Breast epithelium (tissue), 4 donors: ENCODE measurements around the gene USP2. TPM values are rescaled to one million over a fixed set of nuclear protein-coding genes. Genes with fewer than 3 reads are reported as not detected.

Source experiments
- DNase-seq, 2 donors: peaks; one replicate each; pipeline ENCODE4 v3.0.0-alpha.2; 2019; ENCODE audit warnings: low spot score in 2 of 2
- H3K27ac ChIP-seq, 2 donors: fragments of 200-600 bp; sonication (generic) in 1 of 2; one replicate each; pipeline ENCODE4 v1.5.1; 2016 to 2019; ENCODE audit warnings: mild to moderate bottlenecking in 1 of 2
- H3K27me3 ChIP-seq, 2 donors: fragments of 200-600 bp; sonication (generic) in 1 of 2; one replicate each; pipeline versions ENCODE4 v1.5.1 to v1.6.0; 2017 to 2019; ENCODE audit warnings: control low read depth in 1 of 2, mild to moderate bottlenecking in 1 of 2
- H3K36me3 ChIP-seq: fragments of 200-600 bp; one replicate; pipeline ENCODE4 v1.5.1; 2019
- H3K4me1 ChIP-seq, 2 donors: fragments of 200-600 bp; sonication (generic); one replicate each; pipeline ENCODE4 v1.5.1; 2016 to 2019; ENCODE audit warnings: control low read depth in 1 of 2
- H3K4me3 ChIP-seq, 3 donors: fragments of 200-600 bp; sonication (generic); 1 replicate in 2 of 3; 2 replicates in 1 of 3; pipeline ENCODE4 v1.5.1; 2016 to 2019; ENCODE audit warnings: mild to moderate bottlenecking in 3 of 3, moderate library complexity in 2 of 3
- H3K9me3 ChIP-seq, 2 donors: fragments of 200-600 bp; sonication (generic) in 1 of 2; one replicate each; pipeline ENCODE4 v1.5.1; 2016 to 2019; ENCODE audit warnings: control low read depth in 1 of 2
- POLR2A ChIP-seq: fragments of 450-650 bp; IDR thresholded peaks from one replicate; pipeline ENCODE4 v1.6.1; 2016; ENCODE audit warnings: antibody characterized with exemption, mild to moderate bottlenecking, moderate library complexity
- POLR2AphosphoS5 ChIP-seq, 3 donors: sonication (generic); formaldehyde crosslinking; IDR thresholded peaks; one replicate each; pipeline ENCODE4 v1.6.1; 2017; ENCODE audit warnings: antibody characterized with exemption in 3 of 3
- intact Hi-C: fragments of 100-400 bp; cut with DNase I; formaldehyde crosslinking; loops from one replicate; pipeline ENCODE4 v1.15.1; 2023; ENCODE audit warnings: low total_unique reads
- total RNA-seq, 3 donors: library from RNA; depleted of rRNA; stranded (reverse); fragments of >200 nt; gene quantifications; one replicate each; pipeline ENCODE4 v1.1.0, GENCODE V29; 2016
- TF ChIP-seq, protein P1 (sequence below), 3 donors: fragments of 450-650 bp; IDR thresholded peaks; one replicate each; pipeline ENCODE4 v1.5.1; 2016 to 2017; ENCODE audit warnings: antibody characterized with exemption in 3 of 3, mild to moderate bottlenecking in 3 of 3, moderate library complexity in 3 of 3

USP2 gene
- total RNA-seq, 3 donors from 2014 or later: 0.48 to 3.8 (median 2.0) TPM

- no peak overlapping the region for H3K4me3 ChIP-seq
- H3K4me1 ChIP-seq: peaks cover 24% of the 10 kb centered on the region in 2 donors
- H3K9me3 ChIP-seq: no peaks in the 10 kb centered on the region
- H3K27me3 ChIP-seq: no peaks in the 10 kb centered on the region
- no peaks in the 10 kb centered on the region for H3K36me3 ChIP-seq
- H3K27ac ChIP-seq: no peak overlapping the region
- peak in 1 of 2 donors; percentile 50 for DNase-seq
- TF ChIP-seq, protein P1, sequence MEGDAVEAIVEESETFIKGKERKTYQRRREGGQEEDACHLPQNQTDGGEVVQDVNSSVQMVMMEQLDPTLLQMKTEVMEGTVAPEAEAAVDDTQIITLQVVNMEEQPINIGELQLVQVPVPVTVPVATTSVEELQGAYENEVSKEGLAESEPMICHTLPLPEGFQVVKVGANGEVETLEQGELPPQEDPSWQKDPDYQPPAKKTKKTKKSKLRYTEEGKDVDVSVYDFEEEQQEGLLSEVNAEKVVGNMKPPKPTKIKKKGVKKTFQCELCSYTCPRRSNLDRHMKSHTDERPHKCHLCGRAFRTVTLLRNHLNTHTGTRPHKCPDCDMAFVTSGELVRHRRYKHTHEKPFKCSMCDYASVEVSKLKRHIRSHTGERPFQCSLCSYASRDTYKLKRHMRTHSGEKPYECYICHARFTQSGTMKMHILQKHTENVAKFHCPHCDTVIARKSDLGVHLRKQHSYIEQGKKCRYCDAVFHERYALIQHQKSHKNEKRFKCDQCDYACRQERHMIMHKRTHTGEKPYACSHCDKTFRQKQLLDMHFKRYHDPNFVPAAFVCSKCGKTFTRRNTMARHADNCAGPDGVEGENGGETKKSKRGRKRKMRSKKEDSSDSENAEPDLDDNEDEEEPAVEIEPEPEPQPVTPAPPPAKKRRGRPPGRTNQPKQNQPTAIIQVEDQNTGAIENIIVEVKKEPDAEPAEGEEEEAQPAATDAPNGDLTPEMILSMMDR (IDR thresholded peaks at IDR 0.05): peak in 2 of 3 donors; percentile 24 to 32
- TF ChIP-seq POLR2AphosphoS5 (IDR thresholded peaks at IDR 0.05): no peak
- TF ChIP-seq POLR2A: no peak
- intact Hi-C loops: no loop called here
Observed at GRCh38 chr11:119371778-119372182, 9.7 kb downstream of the USP2 start.

DNA sequence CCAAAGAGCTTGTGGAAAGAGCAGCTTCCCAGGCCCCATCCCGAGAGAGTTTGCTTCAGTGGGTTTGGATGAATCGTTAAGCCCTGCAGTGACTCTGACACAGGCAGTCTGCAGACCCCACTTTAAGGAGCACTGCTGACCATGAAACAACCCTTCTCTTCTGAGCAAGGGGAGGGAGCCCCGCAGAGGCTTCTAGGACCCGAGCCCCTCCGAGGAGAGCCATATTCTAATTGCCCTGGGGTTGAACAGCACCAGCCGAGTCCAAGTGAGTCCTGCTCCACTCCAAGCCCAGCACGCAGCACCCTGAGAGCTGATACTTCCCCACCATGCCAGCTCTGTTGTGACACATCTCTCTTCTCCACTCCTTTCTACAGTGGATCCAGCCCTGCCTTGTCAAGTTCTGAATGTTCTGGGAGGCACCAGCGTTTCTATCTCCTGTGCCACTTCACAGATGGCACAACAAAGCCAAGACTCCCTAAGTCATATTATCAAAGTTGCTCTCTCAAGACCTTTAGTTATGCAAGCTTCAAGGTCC is 10.4 kb downstream of the USP2 start:
- TF ChIP-seq, protein P1 (IDR thresholded peaks at IDR 0.05): no peak
- TF ChIP-seq POLR2A (no peak), POLR2AphosphoS5 (IDR thresholded peaks at IDR 0.05) (no peak)
- H3K4me3 ChIP-seq: no peak overlapping the region
- no peaks in the 10 kb centered on the region for H3K9me3 ChIP-seq
- peaks cover 18 to 23% of the 10 kb centered on the region in 2 donors for H3K4me1 ChIP-seq
- no peaks in the 10 kb centered on the region for H3K27me3 ChIP-seq
- DNase-seq: peak in 1 of 2 donors; percentile 20
- H3K27ac ChIP-seq: peak overlapping the region in 1 of 2 donors; percentile 9
- no peaks in the 10 kb centered on the region for H3K36me3 ChIP-seq
- intact Hi-C loops: no loop called here

DNA sequence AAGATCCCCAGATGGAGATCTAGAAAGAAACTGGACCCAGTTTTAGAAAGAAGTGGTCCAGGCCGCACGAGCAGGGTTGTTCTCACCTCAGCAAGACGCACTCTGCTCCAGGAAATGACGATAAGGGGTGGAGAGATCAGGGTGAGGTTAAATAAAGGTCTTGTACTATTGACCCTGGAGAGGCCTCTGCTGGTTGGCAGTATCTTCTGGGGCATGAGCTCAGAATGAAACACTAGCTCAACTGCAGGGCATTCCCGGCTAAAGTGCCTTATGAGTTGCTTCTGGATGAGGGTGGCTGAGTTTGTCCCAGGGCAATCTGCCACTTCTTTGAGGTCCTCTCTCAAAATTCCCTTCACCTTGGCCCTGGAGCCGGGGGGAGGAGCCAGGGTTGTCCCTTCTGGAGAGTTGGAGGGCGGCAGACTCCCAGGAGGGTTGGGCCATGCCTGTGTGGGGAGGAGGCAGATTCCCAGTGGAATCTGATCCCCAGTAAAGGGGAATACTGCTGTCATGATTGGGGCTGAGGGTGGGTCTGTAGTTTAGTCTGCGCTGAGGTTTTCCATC is 10.9 kb downstream of the USP2 start:
- no peaks in the 10 kb centered on the region for H3K36me3 ChIP-seq
- H3K4me1 ChIP-seq: peaks cover 12 to 17% of the 10 kb centered on the region in 2 donors
- intact Hi-C loops: no loop called here
- H3K9me3 ChIP-seq: no peaks in the 10 kb centered on the region
- no peak overlapping the region for H3K4me3 ChIP-seq
- peak in 1 of 2 donors; percentile 39 for DNase-seq
- TF ChIP-seq POLR2A (no peak), POLR2AphosphoS5 (IDR thresholded peaks at IDR 0.05) (no peak)
- TF ChIP-seq, protein P1 (IDR thresholded peaks at IDR 0.05): no peak
- peak overlapping the region in 1 of 2 donors; percentile 9 for H3K27ac ChIP-seq
- no peaks in the 10 kb centered on the region for H3K27me3 ChIP-seq

DNA sequence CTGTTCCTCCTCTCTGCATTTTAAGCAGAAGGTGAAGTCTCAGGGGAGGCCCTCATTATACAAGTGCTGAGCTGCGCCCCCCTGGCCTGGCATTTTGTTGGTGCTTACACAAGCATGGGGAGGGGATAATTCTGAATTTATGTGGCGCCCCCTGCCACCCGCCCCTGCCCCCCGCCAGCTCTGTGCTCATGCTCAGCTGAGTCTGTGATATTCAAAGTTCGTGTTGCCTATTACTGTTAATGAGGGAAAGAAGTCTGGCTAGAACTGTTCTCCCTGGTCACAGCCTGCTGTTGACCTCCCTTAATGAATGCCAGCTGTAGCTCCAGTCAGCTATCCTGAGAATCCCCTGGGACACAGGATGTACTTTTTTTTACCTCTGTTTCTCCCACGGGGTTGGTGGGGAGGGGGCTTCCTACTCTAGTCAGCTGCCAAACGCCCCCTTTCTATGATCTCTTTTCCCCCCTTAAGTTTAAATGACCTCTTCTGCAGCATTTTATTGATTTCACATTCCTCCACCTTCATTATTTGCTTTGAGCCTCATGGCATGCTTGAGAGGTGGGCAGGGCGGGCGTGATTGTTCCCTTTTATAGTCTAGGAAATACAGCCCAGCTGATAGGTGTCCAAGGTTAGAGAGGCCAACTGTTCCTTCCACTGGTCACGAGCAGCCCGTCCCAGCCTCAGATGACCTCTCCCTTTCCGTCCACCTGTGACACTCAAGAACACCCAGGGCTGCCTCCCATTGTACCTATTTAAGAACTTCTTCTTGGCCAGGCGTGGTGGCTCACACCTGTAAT is 12.2 kb downstream of the USP2 start:
- Histone ChIP-seq H3K36me3 (no peaks in the 10 kb centered on the region), H3K4me3 (no peak overlapping the region), H3K27ac (no peak overlapping the region), H3K9me3 (no peaks in the 10 kb centered on the region), H3K27me3 (no peaks in the 10 kb centered on the region), H3K4me1 (peaks cover 5 to 8% of the 10 kb centered on the region in 2 donors)
- DNase-seq: no peak
- intact Hi-C loops: no loop called here
- TF ChIP-seq, protein P1 (IDR thresholded peaks at IDR 0.05): no peak
